Endothelial cell (in vitro differentiated cells): ENCODE results near the gene GPALPP1. TPM values are rescaled to one million over a fixed set of nuclear protein-coding genes. Genes with fewer than 3 reads are reported as not detected.
"Not testable (repeated sequence)": the region's sequence is repeated elsewhere in the genome, so short reads cannot be mapped to it uniquely, and the experiment has no call there.

Experiments used
- DNase-seq: peaks from one replicate; pipeline ENCODE4 v3.0.0; 2021; ENCODE audit warnings: low spot score
- H3K27ac Mint-ChIP-seq: one replicate; pipeline ENCODE4 v1.8.0; 2021; ENCODE audit warnings: mixed read lengths, inconsistent platforms; ENCODE audit not compliant: unreplicated experiment
- H3K27me3 Mint-ChIP-seq: one replicate; pipeline ENCODE4 v1.8.0; 2021; ENCODE audit warnings: mild to moderate bottlenecking, moderate library complexity, mixed read lengths, inconsistent platforms; ENCODE audit not compliant: unreplicated experiment
- H3K36me3 Mint-ChIP-seq: one replicate; pipeline ENCODE4 v1.8.0; 2021; ENCODE audit warnings: mild to moderate bottlenecking, low read depth, mixed read lengths, inconsistent platforms; ENCODE audit not compliant: unreplicated experiment
- H3K4me1 Mint-ChIP-seq: one replicate; pipeline ENCODE4 v1.8.0; 2021; ENCODE audit warnings: mild to moderate bottlenecking, mixed read lengths, inconsistent platforms; ENCODE audit not compliant: unreplicated experiment
- H3K4me3 Mint-ChIP-seq: one replicate; pipeline ENCODE4 v1.8.0; 2021; ENCODE audit warnings: mild to moderate bottlenecking, mixed read lengths, inconsistent platforms; ENCODE audit not compliant: unreplicated experiment
- H3K9me3 Mint-ChIP-seq: one replicate; pipeline ENCODE4 v1.8.0; 2021; ENCODE audit warnings: mixed read lengths, inconsistent platforms; ENCODE audit not compliant: unreplicated experiment
- CTCF ChIP-seq: fragments of 200-600 bp; sonication (generic); IDR thresholded peaks from one replicate; pipeline ENCODE4 v1.5.0; 2021; ENCODE audit warnings: antibody characterized with exemption; ENCODE audit not compliant: unreplicated experiment
- total RNA-seq: library from RNA; stranded (reverse); fragmentation: NEBNext Ultra II Directional; extraction: Animal tissue kit (Norgen Biotek cat#: 25700); gene quantifications from one replicate; pipeline ENCODE4 v1.2.1, GENCODE V29; 2021; ENCODE audit not compliant: unreplicated experiment

The GPALPP1 gene
- total RNA-seq, 1 donor from 2014 or later, result 26.1 TPM

- no peak for DNase-seq
- H3K9me3 Mint-ChIP-seq, result no peaks in the 10 kb centered on the region
- TF ChIP-seq CTCF, result no peak
These were observed 66.0 kb downstream of the GPALPP1 start for GRCh38 chr13:45055198-45055901.

GRCh38 chr13:45055902-45056648, 66.7 kb downstream of the GPALPP1 start:
- no peak for DNase-seq
- no peaks in the 10 kb centered on the region for H3K9me3 Mint-ChIP-seq
- peaks cover 3% of the 10 kb centered on the region for H3K36me3 Mint-ChIP-seq
- peaks cover 3% of the 10 kb centered on the region for H3K4me1 Mint-ChIP-seq
- no peak overlapping the region for H3K4me3 Mint-ChIP-seq
- H3K27me3 Mint-ChIP-seq, result peaks cover 2% of the 10 kb centered on the region
- H3K27ac Mint-ChIP-seq, result no peak overlapping the region
- no peak for TF ChIP-seq CTCF

More at GRCh38 chr13:45055198-45055901, 66.0 kb downstream of the GPALPP1 start:
- peaks cover 3% of the 10 kb centered on the region for H3K4me1 Mint-ChIP-seq
- H3K4me3 Mint-ChIP-seq, result no peak overlapping the region
- H3K27me3 Mint-ChIP-seq, result peaks cover 2% of the 10 kb centered on the region
- no peak overlapping the region for H3K27ac Mint-ChIP-seq
- H3K36me3 Mint-ChIP-seq, result peaks cover 3% of the 10 kb centered on the region

GRCh38 chr13:45060062-45060461, 70.7 kb downstream of the GPALPP1 start:
- no peak for DNase-seq
- Mint-ChIP-seq H3K4me1 (no peaks in the 10 kb centered on the region), H3K27ac (no peak overlapping the region), H3K4me3 (no peak overlapping the region), H3K27me3 (peaks cover 3% of the 10 kb centered on the region), H3K36me3 (no peaks in the 10 kb centered on the region), H3K9me3 (no peaks in the 10 kb centered on the region)
- TF ChIP-seq CTCF, result no peak

- TF ChIP-seq CTCF, result no peak
- no peaks in the 10 kb centered on the region for H3K4me1 Mint-ChIP-seq
- no peaks in the 10 kb centered on the region for H3K9me3 Mint-ChIP-seq
- H3K27me3 Mint-ChIP-seq, result peaks cover 3% of the 10 kb centered on the region
- H3K36me3 Mint-ChIP-seq, result no peaks in the 10 kb centered on the region
- DNase-seq, result no peak
- H3K4me3 Mint-ChIP-seq, result no peak overlapping the region
- no peak overlapping the region for H3K27ac Mint-ChIP-seq
These were observed 74.0 kb downstream of the GPALPP1 start for GRCh38 chr13:45063261-45063860.

DNA sequence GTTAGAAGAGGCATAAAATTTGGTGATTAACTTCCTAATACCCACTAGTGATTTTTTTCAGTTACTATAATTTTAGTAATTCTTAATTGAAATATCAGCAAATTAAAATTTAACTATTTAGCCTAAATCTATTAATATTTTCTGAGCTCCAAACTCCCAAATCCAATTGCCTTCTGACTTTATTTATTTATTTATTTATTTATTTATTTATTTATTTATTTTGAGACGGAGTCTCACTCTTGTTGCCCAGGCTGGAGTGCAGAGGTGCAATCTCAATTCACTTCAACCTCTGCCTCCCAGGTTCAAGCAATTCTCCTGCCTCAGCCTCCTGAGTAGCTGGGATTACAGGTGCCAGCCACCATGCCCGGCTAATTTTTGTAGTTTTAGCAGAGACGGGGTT, 74.6 kb downstream of the GPALPP1 start:
- H3K36me3 Mint-ChIP-seq, H3K27ac Mint-ChIP-seq, DNase-seq, H3K27me3 Mint-ChIP-seq, H3K4me1 Mint-ChIP-seq, H3K9me3 Mint-ChIP-seq, H3K4me3 Mint-ChIP-seq: not testable (repeated sequence)
